Stimulated activated CD4-positive, alpha-beta T cell treated with anti-CD3 and anti-CD28 coated beads, Interleukin-4, amount 100 ng/mL, for 4 hours (primary cell): ENCODE data around the gene PALB2.
"Not testable (repeated sequence)": the region's sequence is repeated elsewhere in the genome, so short reads cannot be mapped to it uniquely, and the experiment has no call there.

ENCODE experiments used
- DNase-seq, 2 experiments: peaks; one replicate each; pipeline ENCODE4 v3.0.0-alpha.2; 2020

Gene PALB2

GRCh38 chr16:23642246-23642774 is 1.2 kb upstream of the PALB2 start:
- no peak for DNase-seq

- DNase-seq = peak in 1 of 2 experiments; percentile 37
Observed at GRCh38 chr16:23640615-23640930, 537 bp downstream of the PALB2 start.

- no peak for DNase-seq
Observed at GRCh38 chr16:23635958-23636357, 5.2 kb downstream of the PALB2 start.

- DNase-seq = no peak
Observed at GRCh38 chr16:23634461-23635036, 6.6 kb downstream of the PALB2 start.

- not testable (repeated sequence) for DNase-seq
Observed at GRCh38 chr16:23631874-23632273, 9.2 kb downstream of the PALB2 start.

GRCh38 chr16:23629516-23629915 is 11.6 kb downstream of the PALB2 start:
- DNase-seq = no peak

GRCh38 chr16:23624092-23624491 is 17.0 kb downstream of the PALB2 start:
- DNase-seq = no peak

GRCh38 chr16:23615805-23616204 is 25.3 kb downstream of the PALB2 start:
- no peak for DNase-seq

- DNase-seq = no peak
Observed at GRCh38 chr16:23611936-23612335, 29.2 kb downstream of the PALB2 start.

- not testable (repeated sequence) for DNase-seq
Observed at GRCh38 chr16:23610905-23611304, 30.2 kb downstream of the PALB2 start.

GRCh38 chr16:23609929-23610328 is 31.2 kb downstream of the PALB2 start:
- no peak for DNase-seq

GRCh38 chr16:23608194-23608593 is 32.9 kb downstream of the PALB2 start:
- no peak for DNase-seq

- no peak for DNase-seq
Observed at GRCh38 chr16:23607726-23608125, 33.4 kb downstream of the PALB2 start.

- peak in 1 of 2 experiments; percentile 13 for DNase-seq
Observed at GRCh38 chr16:23597003-23597756, 43.9 kb downstream of the PALB2 start.

- peak; percentile 86 to 92 for DNase-seq
Observed at GRCh38 chr16:23595951-23596720, 45.0 kb downstream of the PALB2 start, which contains the start of gene NDUFAB1. NDUFAB1 (minus strand) TSS chr16:23596316; CDS start chr16:23596290, 26 bp downstream.

- DNase-seq = no peak
Observed at GRCh38 chr16:23595246-23595950, 45.7 kb downstream of the PALB2 start.

- no peak for DNase-seq
Observed at GRCh38 chr16:23594186-23594585, 46.9 kb downstream of the PALB2 start.

- no peak for DNase-seq
Observed at GRCh38 chr16:23590181-23590580, 50.9 kb downstream of the PALB2 start.

- no peak for DNase-seq
Observed at GRCh38 chr16:23587726-23588125, 53.4 kb downstream of the PALB2 start.

- DNase-seq = no peak
Observed at GRCh38 chr16:23584186-23585076, 56.7 kb downstream of the PALB2 start.

GRCh38 chr16:23583271-23583670 is 57.8 kb downstream of the PALB2 start:
- not testable (repeated sequence) for DNase-seq

GRCh38 chr16:23581764-23582163 is 59.3 kb downstream of the PALB2 start:
- DNase-seq = no peak
